Liver (tissue), 3 donors: ENCODE results near the gene SLC24A1.

Experiments
- ATF3 ChIP-seq: IDR thresholded peaks from 2 replicates; pipeline ENCODE4 v1.6.1; 2016; ENCODE audit warnings: antibody characterized with exemption
- CTCF ChIP-seq: fragments of 150-350 bp; IDR thresholded peaks from 2 replicates; pipeline ENCODE4 v1.5.1; 2017; ENCODE audit warnings: improper control_type of control experiment, low read depth, low read length; ENCODE audit not compliant: missing input control
- EGR1 ChIP-seq, 2 donors: IDR thresholded peaks; 2 replicates each; pipeline ENCODE4 v1.6.1; 2016 to 2018; ENCODE audit warnings: antibody characterized with exemption in 2 of 2, low read depth in 2 of 2
- GABPA ChIP-seq, 2 donors: IDR thresholded peaks in 1 of 2; conservative IDR thresholded peaks in 1 of 2; 2 replicates each; pipeline ENCODE4 v1.6.1; 2016; ENCODE audit warnings: antibody characterized with exemption in 2 of 2, mild to moderate bottlenecking in 1 of 2, moderate library complexity in 1 of 2
- HNF4G ChIP-seq: IDR thresholded peaks from 2 replicates; pipeline ENCODE4 v1.6.1; 2016; ENCODE audit warnings: antibody characterized with exemption
- JUND ChIP-seq, 2 donors: IDR thresholded peaks; 2 replicates each; pipeline ENCODE4 v1.6.1; 2016; ENCODE audit warnings: antibody characterized with exemption in 2 of 2
- MAX ChIP-seq: IDR thresholded peaks from 2 replicates; pipeline ENCODE4 v1.6.1; 2016; ENCODE audit warnings: antibody characterized with exemption
- RXRA ChIP-seq, 2 donors: IDR thresholded peaks; 2 replicates each; pipeline ENCODE4 v1.6.1; 2017 to 2018; ENCODE audit warnings: antibody characterized with exemption in 2 of 2, mild to moderate bottlenecking in 1 of 2
- SP1 ChIP-seq: IDR thresholded peaks from 2 replicates; pipeline ENCODE4 v1.6.1; 2018; ENCODE audit warnings: antibody characterized with exemption, mild to moderate bottlenecking
- ZBTB33 ChIP-seq: IDR thresholded peaks from 2 replicates; pipeline ENCODE4 v1.6.1; 2016; ENCODE audit warnings: antibody characterized with exemption
- donor health status: healthy.
- donor health status: healthy.

GRCh38 chr15:65584241-65584640, 37.5 kb upstream of the SLC24A1 start:
- TF ChIP-seq CTCF (no peak), ATF3 (no peak), GABPA (IDR thresholded peaks at IDR 0.05 in 1 of 2, conservative IDR thresholded peaks at IDR 0.05 in 1 of 2) (no peak), JUND (IDR thresholded peaks at IDR 0.05) (no peak), ZBTB33 (no peak), EGR1 (IDR thresholded peaks at IDR 0.05; ENCODE audit: low read depth in 2 of 2) (no peak), MAX (no peak), HNF4G (no peak), RXRA (IDR thresholded peaks at IDR 0.05) (no peak), SP1 (no peak)
